Erythroblast (primary cell): ENCODE data around the gene KDM4E.
A peak's percentile ranks its signal among the peaks of the same experiment; 100 is the strongest.
"Not testable (repeated sequence)": the region's sequence is repeated elsewhere in the genome, so short reads cannot be mapped to it uniquely, and the experiment has no call there.

ENCODE experiments used
- DNase-seq, 2 experiments: peaks; one replicate each; lab custom pipeline; 2025; lab: John Stamatoyannopoulos, UW
- GATA1 ChIP-seq: IDR thresholded peaks from 2 replicates; pipeline ENCODE4 v1.6.1; 2011; ENCODE audit warnings: low read depth, mild to moderate bottlenecking, control low read depth, low read length, moderate library complexity
- POLR2A ChIP-seq: IDR thresholded peaks from 2 replicates; pipeline ENCODE4 v1.6.1; 2011; ENCODE audit warnings: mild to moderate bottlenecking, low read length

Gene KDM4E

DNA sequence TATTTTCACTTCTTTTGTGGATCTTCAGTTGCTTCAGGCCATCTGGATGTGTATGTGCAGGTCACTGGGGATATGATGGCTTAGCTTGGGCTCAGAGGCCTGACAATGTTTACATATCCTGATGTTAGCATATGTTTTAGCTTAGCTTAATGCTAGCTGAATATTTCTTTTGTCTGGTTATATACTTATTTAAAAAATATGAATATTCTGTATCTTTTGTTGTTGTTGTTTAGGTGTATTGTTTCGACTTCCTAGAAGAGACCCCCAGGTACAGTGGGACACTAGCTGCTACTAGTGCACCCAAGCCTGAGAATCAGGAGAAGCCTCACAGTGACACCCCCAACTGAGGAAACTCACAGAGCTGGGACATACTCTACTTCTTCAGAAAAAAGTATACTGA lies at the start of gene KDM4E:
KDM4E (plus strand) TSS at position 301 of the 400 bp plus-strand sequence. CDS start 300 bp downstream, outside the sequence.
- TF ChIP-seq GATA1 (no peak), POLR2A (no peak)
- DNase-seq: no peak

DNA sequence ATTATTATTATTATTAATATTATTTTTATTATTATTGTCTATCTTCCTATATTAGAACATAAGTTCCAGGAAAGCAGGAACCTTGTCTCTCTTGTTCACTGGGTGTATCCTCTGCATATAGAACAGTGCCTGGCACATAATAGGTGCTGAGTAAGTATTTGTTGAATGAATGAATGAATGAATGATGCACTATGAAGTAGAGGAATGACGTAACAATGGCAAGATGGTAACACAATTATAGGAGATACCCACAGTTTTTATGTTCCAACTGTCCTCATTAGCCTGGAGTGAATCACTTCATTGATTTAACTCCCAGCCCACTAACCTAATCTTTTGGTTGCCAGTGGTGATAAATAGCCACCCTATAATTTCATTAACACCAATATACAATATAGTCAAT lies 49.5 kb upstream of the KDM4E start:
- TF ChIP-seq POLR2A (no peak), GATA1 (no peak)
- DNase-seq: no peak

DNA sequence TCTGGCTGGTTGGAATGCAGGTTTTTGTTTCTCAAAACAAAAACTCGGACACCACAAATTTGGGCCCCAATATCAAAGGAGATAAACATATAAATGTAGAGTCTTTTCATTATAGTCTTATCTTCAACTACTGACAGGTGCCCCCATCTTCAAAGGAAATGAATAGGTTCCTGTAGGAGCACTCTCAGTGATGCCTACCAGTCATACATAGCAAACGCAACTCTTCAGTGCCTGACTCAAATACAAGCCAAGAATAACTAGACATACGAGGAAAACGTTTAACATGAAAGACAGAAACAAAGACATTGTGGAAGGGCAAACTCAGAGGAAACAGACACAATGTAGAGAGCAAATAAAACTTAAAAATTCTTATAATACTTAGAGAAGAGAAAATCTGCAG lies 37.7 kb upstream of the KDM4E start:
- DNase-seq: no peak
- TF ChIP-seq GATA1: no peak

DNA sequence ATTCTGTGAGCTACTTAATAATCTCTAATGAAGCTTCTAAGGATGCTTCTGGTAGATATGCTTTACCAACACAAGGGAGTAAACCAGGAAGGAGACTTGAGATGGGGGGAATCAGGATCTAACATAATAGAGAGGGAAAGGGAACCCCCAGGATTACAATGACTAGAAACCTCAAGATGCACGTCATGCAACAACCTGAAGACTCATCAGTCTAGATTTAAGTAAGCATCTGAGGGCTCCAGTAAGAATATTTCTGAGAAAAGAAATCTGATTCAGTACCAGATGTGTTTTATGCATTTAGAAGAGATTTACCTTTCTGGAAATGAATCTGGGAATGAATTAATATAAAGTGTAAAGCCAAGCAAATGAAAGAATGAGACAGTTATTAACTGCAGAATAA lies 36.3 kb upstream of the KDM4E start:
- TF ChIP-seq GATA1: no peak
- no peak for TF ChIP-seq POLR2A
- DNase-seq: no peak

DNA sequence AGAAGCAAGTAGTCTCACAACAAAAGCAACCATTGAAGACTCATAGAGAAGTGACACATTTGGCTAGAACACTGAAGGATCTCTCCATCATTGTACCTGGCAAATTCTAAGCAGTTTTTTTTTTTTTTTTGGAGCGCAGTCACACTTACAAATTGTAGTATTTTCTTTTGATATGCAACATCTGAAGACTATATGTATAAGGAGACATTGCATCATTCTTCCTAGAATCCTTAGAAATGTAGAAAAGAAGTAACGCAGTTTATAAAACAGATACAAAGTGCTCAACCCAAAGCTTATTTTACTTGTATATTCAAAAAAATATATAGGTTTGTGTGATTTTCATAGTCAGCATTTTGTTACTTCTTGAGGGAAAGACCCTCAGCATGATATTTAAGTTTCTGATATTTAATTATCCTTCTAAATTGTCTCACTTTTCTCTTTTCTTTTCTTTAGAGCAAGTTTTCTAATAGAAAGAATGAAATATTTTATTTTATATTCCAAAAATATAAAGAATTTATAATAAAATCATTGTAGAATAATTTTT lies 31.6 kb upstream of the KDM4E start:
- no peak for DNase-seq

DNA sequence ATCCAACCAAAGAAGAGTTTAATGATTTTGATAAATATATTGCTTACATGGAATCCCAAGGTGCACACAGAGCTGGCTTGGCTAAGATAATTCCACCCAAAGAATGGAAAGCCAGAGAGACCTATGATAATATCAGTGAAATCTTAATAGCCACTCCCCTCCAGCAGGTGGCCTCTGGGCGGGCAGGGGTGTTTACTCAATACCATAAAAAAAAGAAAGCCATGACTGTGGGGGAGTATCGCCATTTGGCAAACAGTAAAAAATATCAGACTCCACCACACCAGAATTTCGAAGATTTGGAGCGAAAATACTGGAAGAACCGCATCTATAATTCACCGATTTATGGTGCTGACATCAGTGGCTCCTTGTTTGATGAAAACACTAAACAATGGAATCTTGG lies 27.6 kb upstream of the KDM4E start:
- TF ChIP-seq POLR2A (no peak), GATA1 (no peak)
- peak; percentile 2 to 5 for DNase-seq

More for the DNA sequence above, 31.6 kb upstream of the KDM4E start:
- no peak for TF ChIP-seq POLR2A
- TF ChIP-seq GATA1: no peak

DNA sequence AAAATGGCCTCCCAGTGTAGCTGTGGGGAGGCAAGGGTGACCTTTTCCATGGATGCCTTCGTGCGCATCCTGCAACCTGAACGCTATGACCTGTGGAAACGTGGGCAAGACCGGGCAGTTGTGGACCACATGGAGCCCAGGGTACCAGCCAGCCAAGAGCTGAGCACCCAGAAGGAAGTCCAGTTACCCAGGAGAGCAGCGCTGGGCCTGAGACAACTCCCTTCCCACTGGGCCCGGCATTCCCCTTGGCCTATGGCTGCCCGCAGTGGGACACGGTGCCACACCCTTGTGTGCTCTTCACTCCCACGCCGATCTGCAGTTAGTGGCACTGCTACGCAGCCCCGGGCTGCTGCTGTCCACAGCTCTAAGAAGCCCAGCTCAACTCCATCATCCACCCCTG lies 26.8 kb upstream of the KDM4E start:
- TF ChIP-seq POLR2A (no peak), GATA1 (no peak)
- no peak for DNase-seq

DNA sequence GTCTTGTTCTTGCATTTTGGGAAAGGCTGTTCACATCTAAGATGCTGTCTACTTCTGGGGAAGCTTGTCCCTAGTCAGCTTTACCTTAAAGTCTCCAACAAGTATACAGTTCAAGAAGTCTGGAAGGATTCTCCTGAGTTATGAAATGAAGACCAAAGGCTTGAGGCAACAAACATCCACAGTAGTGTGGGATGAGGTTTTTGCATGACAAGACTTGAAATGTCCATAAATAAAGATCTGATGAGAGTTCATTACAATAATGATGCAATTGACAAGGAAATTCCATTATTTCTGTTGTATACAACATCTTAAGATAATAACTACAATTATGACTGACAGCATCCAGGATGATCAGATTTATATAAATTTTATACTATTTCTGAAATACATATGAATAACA lies 21.3 kb upstream of the KDM4E start:
- DNase-seq: no peak
- no peak for TF ChIP-seq GATA1

DNA sequence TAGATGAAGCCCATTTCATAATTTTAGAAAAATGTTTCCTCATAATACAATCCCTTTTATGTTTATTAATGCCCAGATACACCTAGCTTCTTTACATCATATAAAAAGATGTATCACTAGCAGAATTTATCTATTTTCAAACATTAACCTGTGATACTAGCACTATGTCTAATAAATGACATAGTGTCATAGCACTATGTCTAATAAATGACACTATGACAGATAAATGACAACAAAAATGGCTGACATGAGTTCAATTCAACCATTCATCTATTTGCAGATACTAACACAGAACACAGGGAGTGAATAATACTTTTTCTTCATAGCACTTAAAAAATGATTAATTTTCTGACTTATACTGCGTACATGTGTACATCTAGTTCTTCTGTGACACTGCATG lies 19.4 kb upstream of the KDM4E start:
- no peak for DNase-seq
- TF ChIP-seq POLR2A (no peak), GATA1 (no peak)

DNA sequence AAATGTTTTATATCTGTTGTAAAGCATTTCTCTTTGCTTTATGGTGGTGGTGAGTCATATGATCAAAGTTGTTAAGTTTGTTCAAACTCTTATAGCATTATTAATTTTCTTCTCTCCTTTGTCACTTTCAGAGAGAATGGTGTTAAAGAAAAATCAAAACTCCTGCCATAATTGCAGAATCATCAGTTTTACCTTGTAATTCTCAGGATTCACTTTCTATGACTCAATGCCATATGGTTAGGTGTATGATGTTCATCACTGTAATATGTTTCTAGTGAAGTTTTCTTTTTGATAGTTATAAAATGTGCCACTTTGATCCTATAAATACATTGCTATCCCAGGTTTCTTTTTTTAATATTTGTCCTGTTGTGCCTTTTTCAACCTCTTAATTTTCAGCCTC lies 13.7 kb upstream of the KDM4E start:
- TF ChIP-seq POLR2A: no peak
- DNase-seq: no peak

DNA sequence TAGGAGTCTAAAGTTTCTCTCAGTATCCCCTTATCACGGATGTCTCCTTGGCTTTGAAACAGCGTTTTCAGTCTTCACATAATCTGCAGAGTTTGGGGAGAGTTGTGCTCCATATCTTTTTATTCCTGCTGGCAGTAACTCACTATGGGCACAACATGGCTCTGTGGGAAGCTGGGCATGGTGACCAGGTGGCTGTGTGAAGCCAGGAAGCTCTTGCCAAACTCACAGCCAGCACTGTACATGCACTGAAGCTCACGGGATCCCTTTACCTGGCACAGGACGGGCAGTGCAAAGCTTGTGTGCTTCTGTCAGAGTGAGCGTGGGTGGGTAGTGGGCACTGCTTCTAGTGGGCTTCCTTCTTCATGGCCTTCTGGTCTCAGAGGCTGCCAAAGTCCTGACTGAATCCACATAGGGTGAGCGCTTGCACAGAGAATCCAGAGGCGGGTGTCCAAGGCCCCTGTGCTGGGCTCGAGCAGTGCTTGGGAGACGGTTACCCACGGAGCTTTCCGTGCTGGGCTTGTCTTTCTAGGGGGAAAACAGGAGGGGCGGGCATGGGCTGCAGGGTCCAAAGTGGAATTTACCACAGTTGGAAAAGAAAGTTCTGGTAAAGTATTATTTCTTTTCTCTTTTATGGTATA lies 10.8 kb upstream of the KDM4E start:
- TF ChIP-seq POLR2A (no peak), GATA1 (no peak)

DNA sequence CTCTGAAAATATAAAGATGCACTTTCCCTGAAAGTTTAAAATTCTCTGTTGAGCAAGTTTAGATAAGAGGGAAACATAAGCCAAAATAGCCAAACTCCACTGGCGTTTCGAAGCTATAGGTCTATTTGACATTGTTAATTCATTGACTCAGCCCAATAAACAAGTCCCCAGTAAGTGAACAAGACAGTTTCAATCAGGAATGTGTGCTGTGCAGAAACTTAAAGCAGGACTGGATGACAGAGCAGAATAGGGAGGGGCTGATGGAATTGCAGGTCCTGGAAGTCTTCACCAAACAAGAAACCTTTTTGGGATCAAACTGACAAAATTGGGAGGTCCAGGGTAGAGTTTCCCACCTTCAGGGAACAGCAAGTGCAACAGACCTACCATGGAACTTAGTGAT lies 8.9 kb upstream of the KDM4E start:
- DNase-seq: no peak
- no peak for TF ChIP-seq GATA1
- TF ChIP-seq POLR2A: no peak

More for the DNA sequence above, 10.8 kb upstream of the KDM4E start:
- DNase-seq: no peak

DNA sequence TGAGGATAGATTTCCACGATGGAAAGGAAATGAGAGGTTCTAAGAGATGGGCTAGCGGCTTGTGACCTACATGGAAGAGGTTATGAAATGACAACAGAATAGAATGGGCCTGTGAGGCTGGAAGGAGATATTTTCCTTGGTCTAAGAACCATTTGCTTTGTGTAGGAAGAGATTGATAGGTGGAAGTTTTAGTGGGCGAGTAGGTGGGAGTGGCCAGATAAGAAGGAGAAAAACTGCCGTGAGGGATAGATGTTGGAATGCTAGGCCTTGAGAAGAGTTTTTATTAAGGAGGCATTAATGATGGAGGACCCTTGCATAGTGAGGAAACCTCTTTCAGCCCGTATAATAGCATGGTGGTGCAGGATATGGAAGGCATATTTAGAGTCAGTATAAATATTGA lies 3.6 kb upstream of the KDM4E start:
- DNase-seq: not testable (repeated sequence)

DNA sequence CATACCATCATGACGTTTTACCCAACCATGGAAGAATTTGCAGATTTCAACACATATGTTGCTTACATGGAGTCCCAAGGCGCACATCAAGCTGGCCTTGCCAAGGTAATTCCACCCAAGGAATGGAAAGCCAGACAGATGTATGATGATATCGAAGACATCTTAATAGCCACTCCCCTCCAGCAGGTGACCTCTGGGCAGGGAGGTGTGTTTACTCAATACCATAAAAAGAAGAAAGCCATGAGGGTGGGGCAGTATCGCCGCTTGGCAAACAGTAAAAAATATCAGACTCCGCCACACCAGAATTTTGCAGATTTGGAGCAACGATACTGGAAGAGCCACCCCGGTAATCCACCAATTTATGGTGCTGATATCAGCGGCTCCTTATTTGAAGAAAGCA lies 536 bp downstream of the KDM4E start:
- DNase-seq: not testable (repeated sequence)

DNA sequence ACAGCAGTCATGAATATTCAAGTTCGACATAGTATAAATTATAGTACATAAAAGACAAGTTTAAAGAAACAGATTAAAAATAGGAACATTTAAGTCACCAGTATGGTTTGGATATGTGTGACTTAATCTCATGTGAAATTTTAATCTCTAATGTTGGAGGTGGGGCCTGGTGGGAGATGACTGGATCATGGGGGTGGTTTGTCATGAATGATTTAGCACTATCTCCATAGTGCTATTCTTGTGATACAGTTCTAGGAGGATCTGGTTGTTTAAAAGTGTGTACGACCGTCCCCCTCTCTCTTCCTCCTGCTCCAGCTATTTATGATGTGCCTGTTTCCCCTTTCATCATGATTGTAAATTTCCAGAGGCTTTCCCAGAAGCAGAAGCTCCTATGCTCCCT lies 3.3 kb downstream of the KDM4E start:
- TF ChIP-seq POLR2A (no peak), GATA1 (no peak)

DNA sequence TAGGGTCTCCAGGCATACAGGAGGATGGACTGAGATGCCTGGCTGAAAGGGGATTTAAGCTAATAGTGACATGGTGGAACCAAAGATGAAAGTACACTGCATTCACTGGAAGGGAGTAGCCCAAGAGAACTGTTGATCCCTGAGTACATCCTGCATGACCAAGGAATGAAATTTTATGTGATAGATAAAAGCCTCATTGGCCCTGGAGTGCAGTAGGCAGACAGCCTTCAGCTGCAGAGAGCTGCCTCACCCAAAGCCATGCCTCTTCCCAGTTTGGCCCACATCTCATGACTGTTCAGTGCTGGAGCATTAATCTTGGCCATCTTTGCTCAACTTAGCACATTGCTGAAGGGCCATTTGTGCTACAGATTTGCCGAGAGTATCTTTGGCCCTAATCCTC lies 8.0 kb downstream of the KDM4E start:
- no peak for DNase-seq
- TF ChIP-seq POLR2A (no peak), GATA1 (no peak)

More for the DNA sequence above, 3.3 kb downstream of the KDM4E start:
- DNase-seq: no peak
